HG02588 (cell line): ENCODE measurements around the gene SLC26A3.

Experiments
- ATAC-seq: cut with Tn5 transposase; IDR thresholded peaks from one replicate; pipeline ENCODE4 v1.9.1; 2021; ENCODE audit warnings: mild to moderate bottlenecking, moderate library complexity; ENCODE audit not compliant: unreplicated experiment

Gene SLC26A3

GRCh38 chr7:107751113-107751512 is 51.9 kb downstream of the SLC26A3 start:
- no peak for ATAC-seq

- ATAC-seq = no peak
Measured at GRCh38 chr7:107746006-107746405, 57.0 kb downstream of the SLC26A3 start.

GRCh38 chr7:107744345-107744750 is 58.7 kb downstream of the SLC26A3 start:
- ATAC-seq = peak; percentile 32

- ATAC-seq = peak; percentile 87
Measured at GRCh38 chr7:107743567-107744344, 59.3 kb downstream of the SLC26A3 start, which contains the start of gene CBLL1. Gene CBLL1 (plus strand): TSS chr7:107744142. CDS start chr7:107744164, 22 bp downstream.

GRCh38 chr7:107742678-107743566 is 60.1 kb downstream of the SLC26A3 start:
- peak; percentile 31 for ATAC-seq

GRCh38 chr7:107728276-107728675 is 74.7 kb downstream of the SLC26A3 start:
- ATAC-seq = no peak

- no peak for ATAC-seq
Measured at GRCh38 chr7:107726356-107727130, 76.5 kb downstream of the SLC26A3 start.

- no peak for ATAC-seq
Measured at GRCh38 chr7:107725138-107725740, 77.8 kb downstream of the SLC26A3 start.

GRCh38 chr7:107723255-107723654 is 79.8 kb downstream of the SLC26A3 start:
- ATAC-seq = no peak

GRCh38 chr7:107721286-107721685 is 81.7 kb downstream of the SLC26A3 start:
- no peak for ATAC-seq

- no peak for ATAC-seq
Measured at GRCh38 chr7:107718456-107719193, 84.4 kb downstream of the SLC26A3 start.

- ATAC-seq = no peak
Measured at GRCh38 chr7:107715531-107715930, 87.5 kb downstream of the SLC26A3 start.
